ENCODE data around the gene FER. TPM values are rescaled to one million over a fixed set of nuclear protein-coding genes. Genes with fewer than 3 reads are reported as not detected.
A peak's percentile ranks its signal among the peaks of the same experiment; 100 is the strongest.

FER gene
- total and polyA plus RNA-seq, 9 of the 15 experiments (the other 6 are each of a cell fraction or from before 2014, with no cell fraction given) = 6.7 to 18.2 (median 8.9) TPM

DNA sequence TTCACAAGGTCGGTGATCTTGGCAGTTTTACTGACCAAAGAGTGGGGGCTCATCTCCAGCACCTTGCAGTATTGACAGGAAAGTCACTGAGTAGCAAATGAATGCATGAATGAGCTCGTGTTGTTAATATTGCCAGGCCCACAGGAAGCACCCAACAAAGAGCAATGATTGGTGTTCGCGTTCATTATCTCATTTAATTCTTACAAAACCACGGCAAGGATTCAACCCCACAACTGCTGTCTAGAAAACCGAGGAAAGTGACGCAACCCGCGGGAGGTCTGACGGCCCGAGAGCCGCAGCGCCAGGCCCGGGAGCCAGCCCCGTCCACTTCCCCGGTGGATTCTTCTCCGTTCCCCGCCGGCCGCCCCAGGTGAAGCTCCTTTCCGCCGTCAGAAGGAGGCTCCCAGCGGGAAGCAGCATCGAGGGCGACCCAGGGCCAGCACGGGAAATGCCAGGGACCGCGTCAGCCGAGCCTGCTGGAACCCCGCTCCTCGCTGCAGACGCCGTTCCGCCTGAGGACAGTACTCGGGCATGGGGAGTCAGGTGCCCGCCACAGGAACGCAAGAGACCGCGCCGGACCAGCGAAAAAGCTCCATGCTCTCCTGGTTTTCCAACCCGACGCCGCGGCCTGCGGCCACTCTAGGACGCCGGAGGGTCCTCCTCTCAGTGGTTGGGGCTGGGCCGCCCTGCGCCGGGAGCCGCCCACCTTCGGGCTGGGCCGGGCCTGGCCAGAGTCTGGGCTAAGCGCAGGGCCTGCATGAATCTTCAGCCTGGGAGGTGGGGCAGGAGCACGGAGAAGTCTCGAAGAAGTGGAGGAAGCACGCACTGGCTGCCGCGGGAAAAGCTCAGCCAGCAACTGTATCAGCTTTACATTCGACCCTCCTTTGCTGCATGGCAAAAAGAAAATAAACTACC lies 19.8 kb upstream of the FER start (continued):
- TF ChIP-seq HES1 (IDR thresholded peaks at IDR 0.05; ENCODE audit: low read depth) (no peak), ETV6 (IDR thresholded peaks at IDR 0.05; ENCODE audit: borderline replicate concordance in 1 of 2, low read depth in 2 of 2, low read length in 1 of 2) (no peak), ETV6 (CRISPR knock-in tag; IDR thresholded peaks at IDR 0.05; ENCODE audit: borderline replicate concordance) (peak; percentile 39; the same call in 1 of the 2 replicates), TSC22D4 (tag; IDR thresholded peaks at IDR 0.05) (no peak), ETS2 (tag; IDR thresholded peaks at IDR 0.05; ENCODE audit: borderline replicate concordance, poor library complexity, severe bottlenecking) (no peak), PHF20 (IDR thresholded peaks at IDR 0.05; ENCODE audit: partially characterized antibody) (peak; percentile 66), HNRNPK (IDR thresholded peaks at IDR 0.05; ENCODE audit: low read depth, low read length, poor library complexity, severe bottlenecking) (no peak), ZNF785 (CRISPR knock-in tag; IDR thresholded peaks at IDR 0.05) (no peak), CC2D1A (IDR thresholded peaks at IDR 0.05) (no peak), ILF3 (IDR thresholded peaks at IDR 0.05; ENCODE audit: borderline replicate concordance) (no peak), MTF1 (CRISPR knock-in tag; IDR thresholded peaks at IDR 0.05; ENCODE audit: borderline replicate concordance) (no peak), LEF1 (IDR thresholded peaks at IDR 0.05) (no peak), HDAC1 (IDR thresholded peaks at IDR 0.05) (peak in 1 of 2 experiments; percentile 31; a peak in 2 of 4 replicates), ARID3A (IDR thresholded peaks at IDR 0.05; ENCODE audit: borderline replicate concordance, low read depth, low read length) (no peak), RFX5 (IDR thresholded peaks at IDR 0.05; ENCODE audit: low read depth, low read length) (no peak), SMAD4 (CRISPR knock-in tag; conservative IDR thresholded peaks at IDR 0.05) (peak; percentile 71), ZC3H11A (IDR thresholded peaks at IDR 0.05; ENCODE audit: low read depth, low read length) (no peak), MAX (CRISPR knock-in tag; IDR thresholded peaks at IDR 0.05) (peak; percentile 59; the same call in 1 of the 2 replicates)
- TF ChIP-seq, protein P1, sequence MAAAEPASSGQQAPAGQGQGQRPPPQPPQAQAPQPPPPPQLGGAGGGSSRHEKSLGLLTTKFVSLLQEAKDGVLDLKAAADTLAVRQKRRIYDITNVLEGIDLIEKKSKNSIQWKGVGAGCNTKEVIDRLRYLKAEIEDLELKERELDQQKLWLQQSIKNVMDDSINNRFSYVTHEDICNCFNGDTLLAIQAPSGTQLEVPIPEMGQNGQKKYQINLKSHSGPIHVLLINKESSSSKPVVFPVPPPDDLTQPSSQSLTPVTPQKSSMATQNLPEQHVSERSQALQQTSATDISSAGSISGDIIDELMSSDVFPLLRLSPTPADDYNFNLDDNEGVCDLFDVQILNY (CRISPR knock-in tag; IDR thresholded peaks at IDR 0.05) = no peak
- TF ChIP-seq, protein P2, sequence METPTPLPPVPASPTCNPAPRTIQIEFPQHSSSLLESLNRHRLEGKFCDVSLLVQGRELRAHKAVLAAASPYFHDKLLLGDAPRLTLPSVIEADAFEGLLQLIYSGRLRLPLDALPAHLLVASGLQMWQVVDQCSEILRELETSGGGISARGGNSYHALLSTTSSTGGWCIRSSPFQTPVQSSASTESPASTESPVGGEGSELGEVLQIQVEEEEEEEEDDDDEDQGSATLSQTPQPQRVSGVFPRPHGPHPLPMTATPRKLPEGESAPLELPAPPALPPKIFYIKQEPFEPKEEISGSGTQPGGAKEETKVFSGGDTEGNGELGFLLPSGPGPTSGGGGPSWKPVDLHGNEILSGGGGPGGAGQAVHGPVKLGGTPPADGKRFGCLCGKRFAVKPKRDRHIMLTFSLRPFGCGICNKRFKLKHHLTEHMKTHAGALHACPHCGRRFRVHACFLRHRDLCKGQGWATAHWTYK (CRISPR knock-in tag; IDR thresholded peaks at IDR 0.05) = no peak
- TF ChIP-seq, protein P3, sequence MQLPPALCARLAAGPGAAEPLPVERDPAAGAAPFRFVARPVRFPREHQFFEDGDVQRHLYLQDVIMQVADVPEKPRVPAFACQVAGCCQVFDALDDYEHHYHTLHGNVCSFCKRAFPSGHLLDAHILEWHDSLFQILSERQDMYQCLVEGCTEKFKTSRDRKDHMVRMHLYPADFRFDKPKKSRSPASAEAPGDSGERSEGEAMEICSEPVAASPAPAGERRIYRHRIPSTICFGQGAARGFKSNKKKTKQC (CRISPR knock-in tag; IDR thresholded peaks at IDR 0.05) = peak; percentile 74
